Stimulated activated CD8-positive, alpha-beta memory T cell treated with anti-CD3 and anti-CD28 coated beads, Interleukin-15, amount 100 ng/mL, for 48 hours (primary cell): ENCODE results near the gene ARMH2.
"Not testable (repeated sequence)": the region's sequence is repeated elsewhere in the genome, so short reads cannot be mapped to it uniquely, and the experiment has no call there.

ENCODE experiments used
- DNase-seq, 2 donors: peaks; one replicate each; pipeline ENCODE4 v3.0.0-alpha.2; 2020; ENCODE audit warnings: low read depth in 2 of 2

Gene ARMH2

GRCh38 chr6:24818346-24818745 lies 19.6 kb upstream of the ARMH2 start:
- DNase-seq: no peak

- DNase-seq: no peak
Measured at GRCh38 chr6:24809728-24810127, 11.0 kb upstream of the ARMH2 start.

DNA sequence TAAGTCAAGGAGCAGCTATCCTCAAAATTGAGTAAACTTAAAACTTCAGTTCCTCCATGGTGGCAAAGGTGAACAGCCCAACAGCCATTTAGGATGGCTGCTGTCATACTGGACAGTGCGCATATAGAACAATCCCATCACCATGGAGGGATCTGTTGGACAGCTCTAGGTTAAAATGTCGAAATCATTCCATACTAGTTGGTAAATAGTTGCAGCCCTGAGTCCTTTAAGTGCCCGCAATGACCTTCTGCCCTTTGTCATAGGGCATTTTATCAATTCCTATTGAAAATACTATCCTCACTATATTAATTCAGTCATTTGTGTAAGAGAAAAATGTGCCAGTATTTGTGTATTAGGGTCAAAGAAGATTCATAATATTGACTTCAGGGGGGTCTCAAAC lies 8.9 kb upstream of the ARMH2 start:
- no peak for DNase-seq

- DNase-seq: no peak
Measured at GRCh38 chr6:24802271-24803059, 3.7 kb upstream of the ARMH2 start.

DNA sequence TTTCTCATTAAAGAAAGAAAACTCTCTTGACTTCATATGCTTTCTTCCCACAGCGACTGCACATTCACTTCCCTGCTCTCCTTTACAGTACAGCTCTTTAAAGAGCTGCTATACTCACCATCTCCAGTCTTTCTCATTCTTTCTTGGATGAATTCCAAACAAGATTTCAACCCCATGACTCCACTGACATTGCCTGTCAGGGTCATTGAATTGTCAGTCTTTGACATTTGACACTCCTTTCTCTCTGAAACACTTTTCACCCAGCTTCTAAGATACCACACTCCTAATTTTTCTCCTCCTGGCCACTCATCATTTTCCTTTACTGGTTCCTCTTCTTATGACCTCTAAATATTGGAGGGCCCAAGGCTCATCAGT lies 811 bp upstream of the ARMH2 start:
- DNase-seq: no peak

DNA sequence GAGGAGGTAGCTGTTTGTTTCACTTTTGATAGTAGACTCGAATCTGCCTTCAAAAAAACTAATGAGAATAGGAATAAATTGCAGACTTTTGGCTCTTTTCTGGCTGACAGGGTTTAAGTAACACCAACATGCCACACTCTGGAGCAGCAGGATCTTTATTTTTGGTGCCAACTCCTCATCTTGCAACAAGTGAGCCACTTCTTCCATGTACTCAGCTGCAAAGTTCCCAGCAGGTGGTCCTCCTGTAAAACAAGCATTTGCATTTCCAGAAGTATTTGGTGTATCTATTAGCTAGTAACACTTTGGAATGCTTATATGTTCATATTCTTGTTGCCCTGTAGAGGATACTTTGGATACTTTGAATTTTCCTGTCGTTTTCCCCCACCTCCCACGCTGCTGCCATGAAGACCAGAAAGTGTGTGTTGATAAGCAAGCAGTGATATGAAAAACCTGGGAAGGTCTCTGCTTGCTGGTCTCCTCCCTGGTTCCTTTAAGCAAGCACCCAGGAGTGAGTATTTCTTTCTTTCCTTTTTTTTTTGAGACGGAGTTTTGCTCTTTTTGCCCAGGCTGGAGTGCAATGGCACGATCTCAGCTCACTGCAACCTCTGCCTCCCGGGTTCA lies 1.0 kb downstream of the ARMH2 start:
- DNase-seq: no peak

- DNase-seq: no peak
Measured at GRCh38 chr6:24796616-24797290, 2.0 kb downstream of the ARMH2 start.

- DNase-seq: no peak
Measured at GRCh38 chr6:24795106-24795505, 3.6 kb downstream of the ARMH2 start.

GRCh38 chr6:24788031-24788665 lies 10.6 kb downstream of the ARMH2 start:
- DNase-seq: no peak

DNA sequence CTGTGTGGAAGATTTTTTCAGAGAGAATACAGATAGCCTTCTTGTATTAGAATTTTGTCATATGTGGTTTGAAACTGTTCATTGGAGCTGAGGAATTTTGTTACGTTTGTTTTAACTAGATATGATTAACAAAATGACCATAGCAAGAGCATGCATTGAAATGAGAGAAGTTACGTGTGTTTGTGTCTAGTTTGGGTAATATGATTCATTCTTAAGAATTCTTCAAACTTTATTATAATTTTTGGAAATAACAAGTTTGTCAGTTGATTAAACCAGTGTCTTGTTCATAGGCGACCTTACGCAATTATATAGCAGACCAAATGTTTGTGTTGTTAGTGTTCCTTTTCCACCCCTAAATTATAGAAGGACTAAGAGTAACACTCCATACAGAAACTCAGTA lies 18.5 kb downstream of the ARMH2 start:
- DNase-seq: no peak

DNA sequence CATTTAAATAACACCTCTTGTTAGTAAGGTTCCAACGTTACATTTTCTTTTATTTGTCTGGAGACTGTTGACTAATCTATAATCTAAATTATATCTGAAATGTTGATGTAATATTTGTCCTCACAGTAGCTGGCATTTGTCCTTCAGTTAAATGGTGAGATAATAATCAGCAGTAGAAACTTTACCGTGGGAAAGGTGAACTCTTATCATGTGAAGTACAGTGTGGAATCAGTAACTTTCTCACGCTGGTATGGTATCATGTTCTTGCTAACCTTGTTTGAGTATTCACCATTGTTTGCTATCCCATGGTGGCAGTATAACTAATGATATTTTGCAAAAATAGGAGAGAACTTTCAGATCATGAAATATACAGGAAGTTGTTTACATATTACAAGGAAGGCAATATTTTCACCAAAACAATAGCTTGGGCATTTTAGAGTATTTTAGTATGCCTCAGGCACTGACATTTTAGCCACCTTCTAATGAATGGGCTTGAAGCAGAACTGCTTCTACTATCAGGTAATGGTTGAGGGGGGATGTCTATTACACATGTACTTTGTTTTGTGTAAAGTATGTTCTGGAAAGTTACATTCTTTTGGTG lies 19.2 kb downstream of the ARMH2 start:
- DNase-seq: no peak

GRCh38 chr6:24778878-24779277 lies 19.8 kb downstream of the ARMH2 start:
- no peak for DNase-seq

- no peak for DNase-seq
Measured at GRCh38 chr6:24778121-24778520, 20.6 kb downstream of the ARMH2 start.

DNA sequence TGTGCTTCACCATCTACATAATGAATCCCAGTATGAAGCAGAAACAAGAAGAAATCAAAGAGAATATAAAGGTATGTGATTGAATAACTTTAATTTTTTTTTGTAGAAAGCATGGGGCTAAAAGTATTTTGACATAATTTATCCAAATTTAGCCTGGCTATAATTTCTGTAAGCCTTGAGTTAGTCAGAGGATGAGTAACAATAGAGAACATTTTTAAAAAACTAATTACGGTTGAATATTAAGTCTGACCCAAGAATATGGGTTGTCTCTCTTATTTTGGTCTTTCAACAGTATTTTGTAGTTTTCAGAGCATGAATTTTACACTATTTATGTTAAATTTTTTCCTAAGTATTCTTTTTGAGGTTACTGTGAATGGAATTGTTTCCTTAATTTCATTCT lies 21.5 kb downstream of the ARMH2 start:
- no peak for DNase-seq

DNA sequence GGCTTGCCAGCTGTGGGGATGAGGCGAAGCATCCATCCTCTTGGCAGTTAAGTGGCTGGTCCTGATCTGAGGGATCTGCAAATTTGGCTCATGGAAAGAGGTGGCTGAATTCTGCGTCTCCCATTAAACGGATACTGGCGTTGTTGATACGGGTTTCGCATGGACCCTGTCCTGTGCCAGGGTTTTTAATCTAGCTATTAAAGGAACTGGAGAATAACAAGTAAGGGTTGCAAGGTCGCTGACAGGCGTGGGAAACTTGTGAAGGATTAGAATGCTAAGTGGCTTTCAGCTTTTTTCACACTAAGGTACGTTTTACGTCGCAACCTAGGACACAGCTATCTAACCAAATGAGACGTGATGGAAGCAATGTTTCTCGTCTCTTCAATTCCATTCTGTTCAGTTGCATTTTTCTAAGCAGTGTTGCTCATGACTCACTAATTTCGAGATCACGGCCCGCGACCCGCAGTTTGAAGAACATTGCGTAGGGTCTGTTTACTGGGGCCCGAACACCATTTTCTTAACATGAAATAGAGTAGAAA lies 23.1 kb downstream of the ARMH2 start:
- DNase-seq: peak in 1 of 2 donors; percentile 11

- peak; percentile 96 to 97 for DNase-seq
Measured at GRCh38 chr6:24774696-24775519, 23.8 kb downstream of the ARMH2 start, which contains the start of gene GMNN. Gene GMNN (plus strand): TSS chr6:24774937. CDS start chr6:24777247, 2,310 bp downstream.

DNA sequence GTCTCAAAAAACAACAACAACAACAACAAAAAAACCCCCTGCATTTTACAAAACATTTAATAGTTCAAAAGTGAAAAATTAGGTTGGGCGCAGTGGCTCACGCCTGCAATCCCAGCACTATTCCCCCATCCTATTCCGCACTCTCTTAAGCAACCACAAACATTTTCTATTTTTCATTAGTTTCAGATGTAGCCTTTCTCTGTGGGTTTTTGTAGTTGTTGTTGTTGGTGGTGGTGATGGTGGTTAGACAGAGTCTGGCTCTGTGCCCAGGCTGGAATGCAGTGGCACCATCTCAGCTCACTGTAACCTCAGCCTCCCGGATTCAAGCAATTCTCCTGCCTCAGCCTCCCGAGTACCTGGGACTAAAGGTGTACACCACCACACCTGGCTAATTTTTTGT lies 30.4 kb downstream of the ARMH2 start:
- DNase-seq: no peak

- no peak for DNase-seq
Measured at GRCh38 chr6:24766680-24767462, 31.8 kb downstream of the ARMH2 start.

- DNase-seq: not testable (repeated sequence)
Measured at GRCh38 chr6:24765968-24766367, 32.7 kb downstream of the ARMH2 start.
